ENCODE results near the gene DGKQ. TPM values are rescaled to one million over a fixed set of nuclear protein-coding genes. Genes with fewer than 3 reads are reported as not detected.
A peak's percentile ranks its signal among the peaks of the same experiment; 100 is the strongest.

Gene DGKQ
- total and polyA plus RNA-seq, 2 of the 13 experiments (the other 11 are each of a cell fraction or from before 2014, with no cell fraction given) = 4.5 to 7.2 TPM

- no peak for TF ChIP-seq SKIL (CRISPR knock-in tag; IDR thresholded peaks at IDR 0.05; ENCODE audit: borderline replicate concordance)
- TF ChIP-seq RXRB (CRISPR knock-in tag; IDR thresholded peaks at IDR 0.05; ENCODE audit: borderline replicate concordance) = 0 out of 2 replicates have a peak, but pooled peaks have one; percentile 11
- TF ChIP-seq HMG20A (CRISPR knock-in tag; IDR thresholded peaks at IDR 0.05; ENCODE audit: borderline replicate concordance) = no peak
- peak; percentile 78; the same call in 1 of the 2 replicates for TF ChIP-seq ZNF431 (CRISPR knock-in tag; IDR thresholded peaks at IDR 0.05; ENCODE audit: borderline replicate concordance, low read depth)
- TF ChIP-seq KLF12 (CRISPR knock-in tag; IDR thresholded peaks at IDR 0.05; ENCODE audit: borderline replicate concordance) = no peak
- peak; percentile 88; the same call in 1 of the 2 replicates for TF ChIP-seq IRX3 (CRISPR knock-in tag; IDR thresholded peaks at IDR 0.05; ENCODE audit: borderline replicate concordance, low read depth)
- TF ChIP-seq, protein P1, sequence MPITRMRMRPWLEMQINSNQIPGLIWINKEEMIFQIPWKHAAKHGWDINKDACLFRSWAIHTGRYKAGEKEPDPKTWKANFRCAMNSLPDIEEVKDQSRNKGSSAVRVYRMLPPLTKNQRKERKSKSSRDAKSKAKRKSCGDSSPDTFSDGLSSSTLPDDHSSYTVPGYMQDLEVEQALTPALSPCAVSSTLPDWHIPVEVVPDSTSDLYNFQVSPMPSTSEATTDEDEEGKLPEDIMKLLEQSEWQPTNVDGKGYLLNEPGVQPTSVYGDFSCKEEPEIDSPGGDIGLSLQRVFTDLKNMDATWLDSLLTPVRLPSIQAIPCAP (CRISPR knock-in tag; IDR thresholded peaks at IDR 0.05; ENCODE audit: low read depth) = no peak
- TF ChIP-seq FLYWCH1 (CRISPR knock-in tag; IDR thresholded peaks at IDR 0.05) = no peak
- TF ChIP-seq ZBTB7A (CRISPR knock-in tag; IDR thresholded peaks at IDR 0.05) = 0 out of 2 replicates have a peak, but pooled peaks have one; percentile 17
- no peak for TF ChIP-seq ZUFSP (CRISPR knock-in tag; IDR thresholded peaks at IDR 0.05; ENCODE audit: borderline replicate concordance)
- TF ChIP-seq MZF1 (CRISPR knock-in tag; IDR thresholded peaks at IDR 0.05; ENCODE audit: borderline replicate concordance) = no peak
- 0 out of 4 replicates have a peak, but pooled peaks of 1 of the 2 experiments have one; percentile 14 for TF ChIP-seq EP300 (IDR thresholded peaks at IDR 0.05; ENCODE audit: low read depth in 2 of 2, low read length in 2 of 2)
- TF ChIP-seq EP300 (CRISPR knock-in tag; IDR thresholded peaks at IDR 0.05; ENCODE audit: borderline replicate concordance) = no peak
- TF ChIP-seq ZNF34 (CRISPR knock-in tag; IDR thresholded peaks at IDR 0.05; ENCODE audit: borderline replicate concordance) = 0 out of 2 replicates have a peak, but pooled peaks have one; percentile 78
- no peak for TF ChIP-seq ARID3A (IDR thresholded peaks at IDR 0.05; ENCODE audit: low read depth, low read length)
- TF ChIP-seq, protein P2, sequence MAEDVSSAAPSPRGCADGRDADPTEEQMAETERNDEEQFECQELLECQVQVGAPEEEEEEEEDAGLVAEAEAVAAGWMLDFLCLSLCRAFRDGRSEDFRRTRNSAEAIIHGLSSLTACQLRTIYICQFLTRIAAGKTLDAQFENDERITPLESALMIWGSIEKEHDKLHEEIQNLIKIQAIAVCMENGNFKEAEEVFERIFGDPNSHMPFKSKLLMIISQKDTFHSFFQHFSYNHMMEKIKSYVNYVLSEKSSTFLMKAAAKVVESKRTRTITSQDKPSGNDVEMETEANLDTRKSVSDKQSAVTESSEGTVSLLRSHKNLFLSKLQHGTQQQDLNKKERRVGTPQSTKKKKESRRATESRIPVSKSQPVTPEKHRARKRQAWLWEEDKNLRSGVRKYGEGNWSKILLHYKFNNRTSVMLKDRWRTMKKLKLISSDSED (CRISPR knock-in tag; IDR thresholded peaks at IDR 0.05) = no peak
- TF ChIP-seq ZNF446 (CRISPR knock-in tag; IDR thresholded peaks at IDR 0.05) = 0 out of 2 replicates have a peak, but pooled peaks have one; percentile 39
- TF ChIP-seq FOSL1 (CRISPR knock-in tag; IDR thresholded peaks at IDR 0.05; ENCODE audit: borderline replicate concordance) = no peak; the same call in 1 of the 2 replicates
- 0 out of 2 replicates have a peak, but pooled peaks have one; percentile 90 for TF ChIP-seq ZNF263 (CRISPR knock-in tag; IDR thresholded peaks at IDR 0.05)
- TF ChIP-seq ZKSCAN1 (IDR thresholded peaks at IDR 0.05; ENCODE audit: low read length) = no peak
- no peak for TF ChIP-seq KDM6A (CRISPR knock-in tag; IDR thresholded peaks at IDR 0.05; ENCODE audit: low read depth)
- TF ChIP-seq ZNF24 (IDR thresholded peaks at IDR 0.05) = no peak
These were observed 13.7 kb upstream of the DGKQ start, which contains the start of gene IDUA (continued) for GRCh38 chr4:986879-987623.
